BLaER1 (cell line): Measurements from ENCODE around the gene ZNF560.

Source experiments
- H3K27ac ChIP-seq: shearing (Covaris generic); formaldehyde crosslinking; 2 replicates; pipeline ENCODE4 v1.8.1; 2022
- H3K27me3 ChIP-seq: shearing (Covaris generic); formaldehyde crosslinking; 2 replicates; pipeline ENCODE4 v1.8.1; 2022
- H3K36me3 ChIP-seq: shearing (Covaris generic); formaldehyde crosslinking; 2 replicates; pipeline ENCODE4 v1.8.1; 2022
- H3K4me1 ChIP-seq: shearing (Covaris generic); formaldehyde crosslinking; 2 replicates; pipeline ENCODE4 v1.8.1; 2022
- H3K4me2 ChIP-seq: shearing (Covaris generic); formaldehyde crosslinking; 2 replicates; pipeline ENCODE4 v1.8.1; 2022
- H3K4me3 ChIP-seq: shearing (Covaris generic); formaldehyde crosslinking; 2 replicates; pipeline ENCODE4 v1.8.1; 2022
- H3K9ac ChIP-seq: shearing (Covaris generic); formaldehyde crosslinking; 2 replicates; pipeline ENCODE4 v1.8.1; 2022
- H3K9me3 ChIP-seq: shearing (Covaris generic); formaldehyde crosslinking; 2 replicates; pipeline ENCODE4 v1.8.1; 2022
- H4K20me1 ChIP-seq: shearing (Covaris generic); formaldehyde crosslinking; 2 replicates; pipeline ENCODE4 v1.8.1; 2022
- Cebpa-rat ChIP-seq: shearing (Covaris generic); IDR thresholded peaks from 2 replicates; pipeline ENCODE4 v1.8.1; 2022

ZNF560 gene

DNA sequence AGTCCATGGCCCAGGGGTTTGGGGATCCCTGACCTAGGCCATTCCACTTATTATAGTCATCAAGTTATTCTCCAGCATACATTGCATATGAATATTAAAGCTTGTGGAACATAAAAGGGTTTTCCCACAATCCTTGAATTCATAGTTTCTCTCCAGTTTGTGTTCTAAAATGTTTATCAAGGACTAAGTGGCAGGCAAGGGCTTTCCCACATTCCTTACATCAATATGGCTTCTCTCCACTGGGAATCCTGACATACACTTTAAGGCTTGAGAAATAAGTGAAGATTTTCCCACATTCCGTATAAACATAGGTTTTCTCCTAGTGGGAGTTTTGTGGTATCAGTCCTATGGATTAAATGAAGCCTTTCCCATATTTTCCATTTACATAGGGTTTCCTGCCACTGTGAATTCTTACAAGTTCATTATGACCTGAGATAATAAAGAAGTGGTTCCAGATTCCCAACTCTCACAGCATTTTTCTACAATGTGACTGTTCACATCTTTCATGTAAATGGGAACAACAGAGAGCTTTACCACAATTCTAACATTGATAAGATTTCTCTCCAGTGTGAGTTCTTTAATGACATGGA lies 25.6 kb upstream of the ZNF560 start:
- Histone ChIP-seq H3K4me3 (peak overlapping the region; percentile 38; the same call in 1 of the 2 replicates), H3K9me3 (peaks cover 100% of the 10 kb centered on the region), H3K4me1 (no peaks in the 10 kb centered on the region), H3K27ac (no peak overlapping the region), H3K36me3 (peaks cover 75% of the 10 kb centered on the region), H3K27me3 (no peaks in the 10 kb centered on the region), H4K20me1 (no peaks in the 10 kb centered on the region), H3K4me2 (no peak overlapping the region), H3K9ac (no peak overlapping the region)
- no peak for TF ChIP-seq Cebpa-rat

DNA sequence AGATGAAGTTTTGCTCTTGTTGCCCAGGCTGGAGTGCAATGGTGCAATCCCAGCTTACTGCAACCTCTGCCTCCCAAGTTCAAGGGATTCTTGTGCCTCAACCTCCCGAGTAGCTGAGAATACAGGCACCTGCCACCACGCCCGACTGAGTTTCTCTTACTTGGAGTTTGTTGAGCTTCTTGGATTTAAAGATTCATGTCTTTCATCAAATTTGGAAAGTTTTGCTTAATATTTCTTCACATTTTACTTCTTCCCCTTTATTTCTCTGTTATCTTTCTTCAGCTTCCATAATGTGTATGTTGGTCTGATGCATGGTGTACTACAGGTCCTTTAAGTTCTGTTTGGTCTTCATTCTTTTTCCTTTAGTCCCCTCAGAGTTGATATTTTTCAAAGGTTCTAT lies 8.9 kb upstream of the ZNF560 start:
- no peak for TF ChIP-seq Cebpa-rat
- Histone ChIP-seq H3K27me3 (no peaks in the 10 kb centered on the region), H3K27ac (no peak overlapping the region), H3K9ac (no peak overlapping the region), H3K4me2 (no peak overlapping the region), H3K36me3 (peaks cover 8% of the 10 kb centered on the region), H3K4me1 (no peaks in the 10 kb centered on the region), H3K9me3 (peaks cover 72% of the 10 kb centered on the region), H3K4me3 (no peak overlapping the region), H4K20me1 (no peaks in the 10 kb centered on the region)

DNA sequence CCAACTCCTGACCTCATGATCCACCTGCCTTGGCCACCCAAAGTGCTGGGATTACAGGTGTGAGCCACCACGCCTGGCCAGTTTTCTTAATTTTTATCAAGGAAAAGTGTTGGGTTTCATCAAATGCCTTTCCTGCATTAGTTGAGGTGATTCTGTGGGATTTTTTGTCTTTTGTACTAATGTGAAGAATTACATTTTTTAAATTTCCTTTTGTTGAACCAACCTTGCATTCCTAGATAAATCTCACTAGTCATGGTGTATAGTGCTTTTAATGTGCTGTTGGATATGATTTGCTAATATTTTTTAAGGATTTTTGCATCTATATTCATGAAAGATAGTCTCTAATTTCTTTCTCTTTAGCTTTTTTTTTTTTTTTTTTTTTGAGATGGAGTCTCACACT lies 2.4 kb upstream of the ZNF560 start:
- no peak for TF ChIP-seq Cebpa-rat
- no peak overlapping the region for H3K4me3 ChIP-seq
- no peaks in the 10 kb centered on the region for H4K20me1 ChIP-seq
- H3K4me1 ChIP-seq = no peaks in the 10 kb centered on the region
- H3K9ac ChIP-seq = no peak overlapping the region
- no peaks in the 10 kb centered on the region for H3K36me3 ChIP-seq
- H3K4me2 ChIP-seq = no peak overlapping the region
- no peak overlapping the region for H3K27ac ChIP-seq
- peaks cover 85% of the 10 kb centered on the region for H3K9me3 ChIP-seq
- H3K27me3 ChIP-seq = no peaks in the 10 kb centered on the region

DNA sequence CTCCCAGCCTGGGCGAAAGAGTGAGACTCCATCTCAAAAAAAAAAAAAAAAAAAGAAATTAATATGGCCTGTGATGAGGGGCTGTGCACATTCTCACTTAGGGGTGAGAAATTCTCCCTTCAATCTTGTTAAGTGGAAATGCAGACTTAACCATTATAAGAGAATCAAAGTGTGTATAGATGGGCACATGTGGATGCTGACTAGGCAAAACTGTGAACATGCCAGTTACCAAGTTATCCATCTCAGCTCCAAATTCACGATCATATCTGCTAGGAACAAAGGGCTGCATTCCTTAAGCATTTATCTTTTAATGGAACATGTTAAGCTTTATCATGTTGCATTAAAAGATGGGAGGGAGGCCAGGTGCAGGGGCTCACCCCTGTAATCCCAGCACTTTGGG lies 4.3 kb downstream of the ZNF560 start:
- Histone ChIP-seq H4K20me1 (no peaks in the 10 kb centered on the region), H3K4me1 (no peaks in the 10 kb centered on the region), H3K36me3 (no peaks in the 10 kb centered on the region), H3K9ac (no peak overlapping the region), H3K27me3 (no peaks in the 10 kb centered on the region), H3K27ac (no peak overlapping the region), H3K4me2 (no peak overlapping the region), H3K9me3 (peaks cover 36% of the 10 kb centered on the region), H3K4me3 (no peak overlapping the region)
- TF ChIP-seq Cebpa-rat = no peak

DNA sequence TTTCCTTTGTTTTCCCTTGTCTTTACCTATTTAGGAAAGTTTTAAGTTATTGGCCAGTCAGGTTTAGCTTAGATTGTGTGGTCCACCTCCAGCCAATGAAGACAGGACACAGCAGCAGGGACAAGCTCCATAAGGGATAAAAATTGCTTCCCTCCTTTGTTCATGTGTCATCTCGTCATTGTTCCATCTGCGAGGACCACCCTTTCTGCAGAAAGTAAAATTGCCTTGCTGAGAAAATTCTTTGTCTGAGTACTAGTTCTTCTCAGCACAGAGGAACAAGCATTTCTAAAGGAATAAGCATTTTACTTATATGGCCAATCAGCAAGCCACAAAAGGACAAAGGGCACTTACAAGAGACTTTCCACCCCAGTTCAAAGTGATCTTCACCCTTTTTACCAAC lies 11.4 kb downstream of the ZNF560 start:
- Histone ChIP-seq H3K9ac (no peak overlapping the region), H3K9me3 (peaks cover 77% of the 10 kb centered on the region), H4K20me1 (no peaks in the 10 kb centered on the region), H3K4me2 (no peak overlapping the region), H3K4me3 (no peak overlapping the region), H3K27ac (no peak overlapping the region), H3K27me3 (no peaks in the 10 kb centered on the region), H3K4me1 (no peaks in the 10 kb centered on the region), H3K36me3 (no peaks in the 10 kb centered on the region)
- no peak for TF ChIP-seq Cebpa-rat

DNA sequence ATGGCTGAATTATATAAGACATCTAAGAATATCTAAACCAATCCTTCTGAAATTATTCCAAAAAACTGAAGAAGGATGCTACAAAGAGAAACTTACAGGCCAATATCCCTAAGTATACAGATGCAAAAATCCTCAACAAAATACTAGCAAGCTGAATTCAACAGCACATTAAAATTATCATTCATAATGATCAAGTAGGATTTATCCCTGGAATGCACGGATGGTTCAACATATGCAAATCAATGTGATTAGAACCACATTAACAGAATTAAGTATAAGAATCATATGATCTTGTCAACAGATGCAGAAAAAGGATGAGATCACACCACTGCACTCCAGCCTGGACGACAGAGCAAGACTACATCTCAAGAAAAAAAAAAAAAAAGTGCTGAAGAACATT lies 13.3 kb downstream of the ZNF560 start:
- H3K4me2 ChIP-seq = no peak overlapping the region
- TF ChIP-seq Cebpa-rat = no peak
- H3K27ac ChIP-seq = no peak overlapping the region
- H3K4me3 ChIP-seq = no peak overlapping the region
- H3K9me3 ChIP-seq = peaks cover 85% of the 10 kb centered on the region
- H3K4me1 ChIP-seq = no peaks in the 10 kb centered on the region
- H3K36me3 ChIP-seq = no peaks in the 10 kb centered on the region
- H3K27me3 ChIP-seq = no peaks in the 10 kb centered on the region
- H4K20me1 ChIP-seq = no peaks in the 10 kb centered on the region
- no peak overlapping the region for H3K9ac ChIP-seq

DNA sequence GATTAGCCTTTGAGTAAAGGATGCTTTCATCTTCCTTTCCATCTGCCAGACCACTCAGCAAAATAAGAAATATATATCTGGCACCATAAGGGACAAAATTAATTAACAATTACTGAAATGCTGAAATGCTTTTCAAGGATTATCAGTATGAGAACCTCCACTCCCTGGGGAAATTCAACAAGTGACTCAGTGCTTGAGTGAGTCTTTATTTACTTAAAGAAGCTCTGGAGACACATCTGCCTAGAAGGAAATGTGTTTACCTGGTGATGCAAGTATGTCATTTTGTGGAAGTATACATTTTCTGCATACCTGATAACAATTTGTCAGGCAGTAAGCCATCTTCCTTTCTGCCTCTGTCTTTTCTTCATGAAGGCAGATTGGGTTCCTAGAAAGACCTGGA lies 23.4 kb downstream of the ZNF560 start:
- Histone ChIP-seq H3K27me3 (no peaks in the 10 kb centered on the region), H3K4me1 (no peaks in the 10 kb centered on the region), H4K20me1 (no peaks in the 10 kb centered on the region), H3K4me3 (no peak overlapping the region), H3K4me2 (no peak overlapping the region), H3K27ac (no peak overlapping the region), H3K9ac (no peak overlapping the region), H3K36me3 (no peaks in the 10 kb centered on the region), H3K9me3 (peaks cover 46% of the 10 kb centered on the region)
- TF ChIP-seq Cebpa-rat = no peak

DNA sequence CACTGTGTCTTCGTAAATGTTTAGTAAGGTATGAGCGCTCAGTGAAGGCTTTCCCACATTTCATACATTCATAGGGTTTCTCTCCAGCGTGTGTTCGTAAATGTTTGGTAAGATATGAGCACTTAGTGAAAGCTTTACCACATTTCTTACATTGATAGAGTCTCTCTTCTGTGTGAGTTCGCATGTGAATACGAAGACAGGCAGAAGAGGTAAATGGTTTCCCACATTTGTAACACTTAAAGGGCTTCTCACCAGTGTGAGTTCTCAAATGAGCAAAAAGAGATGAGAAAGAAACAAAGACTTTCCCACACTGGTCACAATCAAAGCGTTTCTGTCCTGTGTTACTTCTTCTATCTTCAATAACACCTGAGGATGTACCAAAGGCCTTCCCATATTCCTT lies 31.3 kb downstream of the ZNF560 start:
- Histone ChIP-seq H3K9ac (no peak overlapping the region), H3K27ac (no peak overlapping the region), H3K9me3 (peaks cover 90% of the 10 kb centered on the region), H3K4me3 (no peak overlapping the region), H3K4me1 (no peaks in the 10 kb centered on the region), H3K36me3 (peaks cover 8% of the 10 kb centered on the region), H4K20me1 (no peaks in the 10 kb centered on the region), H3K27me3 (no peaks in the 10 kb centered on the region), H3K4me2 (no peak overlapping the region)
- TF ChIP-seq Cebpa-rat = no peak

DNA sequence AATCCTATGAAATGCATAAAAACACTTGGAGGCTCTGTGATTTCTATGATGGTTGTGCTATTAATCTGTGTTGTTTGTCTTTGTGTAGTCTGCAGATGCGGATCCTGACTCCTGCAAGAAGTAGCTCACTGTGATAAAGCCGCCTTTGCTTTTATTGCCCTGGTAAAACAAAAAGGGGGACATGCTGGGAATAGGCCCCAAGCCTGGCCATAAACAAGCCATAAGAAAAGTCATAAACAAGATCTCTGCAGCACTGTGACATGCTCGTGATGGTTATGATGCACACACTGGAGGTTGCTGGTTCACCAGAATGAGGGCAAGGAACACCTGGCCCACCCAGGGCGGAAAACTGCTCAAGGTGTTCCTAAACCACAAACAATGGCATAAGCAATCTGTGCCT lies 36.5 kb downstream of the ZNF560 start:
- no peak overlapping the region for H3K9ac ChIP-seq
- no peak for TF ChIP-seq Cebpa-rat
- H4K20me1 ChIP-seq = no peaks in the 10 kb centered on the region
- no peak overlapping the region for H3K27ac ChIP-seq
- H3K36me3 ChIP-seq = peaks cover 28% of the 10 kb centered on the region
- no peaks in the 10 kb centered on the region for H3K27me3 ChIP-seq
- H3K4me2 ChIP-seq = no peak overlapping the region
- no peaks in the 10 kb centered on the region for H3K4me1 ChIP-seq
- H3K4me3 ChIP-seq = no peak overlapping the region
- peaks cover 99% of the 10 kb centered on the region for H3K9me3 ChIP-seq

DNA sequence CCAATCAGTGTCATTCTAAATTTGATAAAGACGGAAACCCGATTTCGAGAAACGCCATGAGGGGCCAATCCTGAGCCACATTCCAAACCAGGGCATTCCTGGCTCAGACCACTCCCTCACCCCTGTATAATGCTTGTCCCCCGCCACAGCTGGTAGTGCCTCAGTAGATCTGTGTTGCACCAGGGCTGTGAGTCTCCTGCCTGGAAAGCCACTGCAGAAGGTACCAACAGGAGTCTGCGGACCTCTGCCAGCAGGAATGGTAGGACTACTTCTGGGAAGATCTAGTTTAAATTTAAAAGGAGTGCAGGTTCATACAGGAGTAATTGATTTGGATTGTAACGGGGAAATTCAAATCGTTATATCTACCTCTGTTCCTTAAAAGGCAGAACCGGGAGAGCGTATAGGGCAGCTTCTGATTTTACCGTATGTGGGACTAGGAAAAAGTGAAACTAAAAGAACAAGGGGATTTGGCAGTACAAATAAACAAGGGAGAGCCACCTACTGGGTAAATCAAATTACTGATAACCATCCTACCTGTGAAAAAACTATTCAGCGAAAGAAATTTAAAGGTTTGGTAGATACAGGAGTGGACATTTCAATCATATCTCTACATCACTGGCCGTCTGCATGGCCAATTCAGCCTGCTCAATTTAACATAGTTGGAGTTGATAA lies 42.3 kb downstream of the ZNF560 start:
- Histone ChIP-seq H3K27ac (no peak overlapping the region), H3K4me2 (no peak overlapping the region), H3K27me3 (no peaks in the 10 kb centered on the region), H3K36me3 (peaks cover 14% of the 10 kb centered on the region; the same call in 1 of the 2 replicates), H3K9me3 (peaks cover 96% of the 10 kb centered on the region), H3K9ac (no peak overlapping the region), H3K4me3 (no peak overlapping the region), H3K4me1 (no peaks in the 10 kb centered on the region), H4K20me1 (no peaks in the 10 kb centered on the region)
- TF ChIP-seq Cebpa-rat = no peak
